Fibroblast of peridontal ligament (primary cell): ENCODE results near the gene PDHX.
A peak's percentile ranks its signal among the peaks of the same experiment; 100 is the strongest.

Experiments used
- DNase-seq: peaks from one replicate; pipeline ENCODE4 v3.0.0-alpha.2; 2010; ENCODE audit errors: extremely low read depth

The PDHX gene

DNA sequence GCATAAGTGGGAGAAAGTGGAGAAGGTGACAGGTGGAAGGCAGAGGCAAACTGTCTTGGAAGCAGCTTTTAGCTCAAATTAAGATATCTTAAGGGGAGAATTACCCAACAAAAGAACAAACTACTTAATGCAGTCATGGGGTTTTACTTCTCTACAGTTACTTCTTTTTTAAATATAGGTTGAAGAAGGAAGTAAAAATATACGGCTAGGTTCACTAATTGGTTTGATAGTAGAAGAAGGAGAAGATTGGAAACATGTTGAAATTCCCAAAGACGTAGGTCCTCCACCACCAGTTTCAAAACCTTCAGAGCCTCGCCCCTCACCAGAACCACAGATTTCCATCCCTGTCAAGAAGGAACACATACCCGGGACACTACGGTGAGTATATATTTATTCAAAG, 40.8 kb downstream of the PDHX start:
- DNase-seq: no peak

DNA sequence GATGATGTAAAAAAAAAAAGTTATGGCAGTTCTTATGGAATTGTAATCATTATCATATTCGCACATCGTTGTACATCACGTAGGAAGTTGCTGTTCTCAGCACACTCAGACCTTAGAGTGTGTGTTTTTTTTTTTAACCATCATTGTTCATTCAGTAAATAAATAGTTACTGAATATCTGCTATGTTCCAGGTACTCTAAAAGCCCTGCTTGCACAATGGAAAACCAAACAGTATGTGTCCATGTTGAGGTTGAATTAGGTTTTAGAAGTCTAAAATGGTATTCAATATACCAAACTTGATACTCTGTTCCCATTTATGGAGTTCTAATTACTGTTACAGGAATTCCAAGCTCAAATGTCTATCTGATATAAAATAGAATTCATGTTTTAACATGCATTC, 41.2 kb downstream of the PDHX start:
- no peak for DNase-seq

DNA sequence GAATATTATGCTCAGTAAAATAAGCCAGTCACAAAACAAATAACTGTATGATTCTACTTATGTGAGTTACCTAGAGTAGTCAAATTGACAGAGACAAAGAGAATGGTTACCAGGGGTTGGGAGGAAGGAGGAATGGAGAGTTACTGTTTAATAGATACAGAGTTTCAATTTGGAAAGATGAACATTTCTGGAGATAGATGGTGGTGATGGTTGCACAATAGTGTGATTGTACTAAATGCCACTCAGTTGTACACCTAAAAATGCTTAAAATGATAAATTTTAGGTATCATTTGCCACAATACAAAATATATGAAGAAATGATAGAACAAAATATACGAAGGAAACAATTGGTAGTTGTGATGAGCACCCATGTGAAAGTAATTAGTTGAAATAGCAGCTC, 43.4 kb downstream of the PDHX start:
- DNase-seq: no peak

DNA sequence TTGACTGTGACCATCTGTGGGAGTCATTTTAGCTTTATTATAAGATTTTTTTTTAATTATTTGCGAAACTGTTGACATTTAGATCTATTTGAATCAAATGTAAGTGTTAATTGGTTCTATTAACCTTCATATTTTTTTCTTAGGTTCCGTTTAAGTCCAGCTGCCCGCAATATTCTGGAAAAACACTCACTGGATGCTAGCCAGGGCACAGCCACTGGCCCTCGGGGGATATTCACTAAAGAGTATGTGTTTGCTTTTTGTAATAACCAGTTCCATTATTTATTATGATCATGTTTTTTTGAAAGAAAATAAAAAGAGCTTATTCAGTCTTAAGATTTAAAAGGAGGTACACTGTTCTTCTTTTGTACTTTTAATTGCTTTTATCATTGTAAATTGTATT, 43.9 kb downstream of the PDHX start:
- peak; percentile 14 for DNase-seq

DNA sequence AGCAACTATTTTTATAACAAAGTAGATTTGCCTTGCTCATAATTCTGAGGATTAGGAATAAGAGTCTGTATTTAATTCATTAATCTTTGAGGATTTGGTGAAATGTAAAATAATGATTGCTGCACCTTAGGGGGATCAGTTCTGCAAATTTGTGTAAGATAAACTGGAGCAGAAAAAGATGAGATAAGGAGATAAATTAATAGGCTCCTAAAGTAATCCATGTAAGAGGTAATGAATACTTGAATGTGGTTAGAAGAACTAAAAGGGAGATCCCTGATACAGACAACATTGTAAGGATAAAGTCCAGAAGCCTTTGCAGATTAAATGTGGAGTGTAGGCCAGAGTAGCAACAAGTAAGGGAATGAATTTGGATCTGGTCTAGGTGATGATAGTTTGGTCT, 45.6 kb downstream of the PDHX start:
- DNase-seq: no peak

DNA sequence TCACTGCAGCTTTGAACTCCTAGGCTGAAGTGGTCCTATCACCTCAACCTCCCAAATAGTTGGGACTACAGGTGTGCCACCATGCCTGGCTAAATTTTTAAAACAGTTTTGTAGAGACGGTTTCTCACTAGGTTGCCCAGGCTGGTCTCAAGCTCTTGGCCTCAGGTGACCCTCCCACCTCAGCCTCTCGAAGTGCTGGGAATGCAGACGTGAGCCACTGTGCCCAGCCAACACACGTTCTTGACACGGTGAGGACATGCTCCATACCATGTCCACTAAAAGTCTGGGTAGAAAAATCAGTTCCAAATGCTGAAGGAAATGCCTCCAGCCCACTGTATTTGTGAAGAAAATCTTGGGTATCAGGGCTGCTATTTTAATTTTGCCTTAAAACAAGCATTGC, 46.9 kb downstream of the PDHX start:
- no peak for DNase-seq

DNA sequence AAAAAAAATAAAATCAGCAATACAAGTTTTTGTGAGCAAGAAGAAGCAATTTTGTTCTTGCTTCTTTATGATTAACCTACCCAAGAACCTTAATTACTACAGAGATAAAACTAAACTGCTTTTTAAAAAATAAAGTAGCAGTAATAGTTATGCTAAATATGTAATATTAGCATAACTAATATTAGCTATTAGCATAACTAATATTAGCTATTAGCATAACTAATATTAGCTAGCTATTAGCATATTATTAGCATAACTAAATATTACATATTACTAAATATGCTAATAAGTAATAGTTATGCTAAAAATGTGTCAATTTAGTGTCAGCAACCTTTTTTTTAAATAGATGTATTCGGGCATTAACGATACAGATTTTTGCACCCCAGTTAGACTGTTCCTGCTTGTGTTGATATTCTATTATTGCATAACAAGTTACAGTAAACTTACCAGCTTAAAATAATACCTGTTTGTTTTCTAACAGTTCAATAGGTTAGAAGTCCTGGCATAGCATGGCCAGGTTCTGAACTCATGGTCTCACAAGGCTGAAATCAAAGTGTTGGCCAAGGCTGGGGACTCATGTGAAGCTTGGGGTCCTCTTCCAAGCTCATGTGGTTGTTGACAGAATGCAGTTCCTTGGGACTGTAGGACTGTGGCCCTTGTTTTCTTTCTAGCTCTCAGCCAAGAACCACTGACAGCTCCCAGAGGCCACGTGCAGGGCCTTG, 48.4 kb downstream of the PDHX start:
- no peak for DNase-seq

DNA sequence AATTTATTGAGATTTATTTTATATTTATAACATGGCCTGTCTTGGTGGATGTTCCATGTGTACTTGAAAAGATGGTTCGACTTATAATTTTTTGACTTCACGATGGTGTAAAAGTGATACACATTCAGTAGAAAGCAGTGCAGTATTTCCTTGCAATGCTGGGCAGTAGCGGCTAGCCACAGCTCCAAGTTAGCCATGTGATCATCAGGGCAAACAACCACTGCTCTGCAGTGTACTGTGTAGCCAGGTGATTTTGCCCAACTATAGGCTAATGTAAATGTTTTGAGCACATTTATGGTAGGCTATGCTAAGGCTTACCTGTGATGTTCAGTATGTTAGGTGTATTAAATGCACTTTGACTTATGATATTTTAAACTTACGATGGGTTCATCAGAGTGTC, 52.4 kb downstream of the PDHX start:
- DNase-seq: no peak

DNA sequence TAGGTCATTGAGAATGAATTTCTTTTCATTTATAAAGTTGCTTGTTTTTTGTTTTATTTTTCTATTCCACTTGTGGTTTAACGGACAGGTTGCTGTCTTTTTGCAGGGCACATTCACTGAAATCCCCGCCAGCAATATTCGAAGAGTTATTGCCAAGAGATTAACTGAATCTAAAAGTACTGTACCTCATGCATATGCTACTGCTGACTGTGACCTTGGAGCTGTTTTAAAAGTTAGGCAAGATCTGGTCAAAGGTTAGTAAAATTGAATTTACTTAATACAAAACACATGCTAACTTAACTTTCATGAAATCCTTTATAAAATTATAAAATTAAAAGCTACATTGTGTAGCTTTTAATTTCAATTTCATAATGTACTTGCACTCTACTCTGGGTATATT, 53.6 kb downstream of the PDHX start:
- DNase-seq: peak; percentile 9

DNA sequence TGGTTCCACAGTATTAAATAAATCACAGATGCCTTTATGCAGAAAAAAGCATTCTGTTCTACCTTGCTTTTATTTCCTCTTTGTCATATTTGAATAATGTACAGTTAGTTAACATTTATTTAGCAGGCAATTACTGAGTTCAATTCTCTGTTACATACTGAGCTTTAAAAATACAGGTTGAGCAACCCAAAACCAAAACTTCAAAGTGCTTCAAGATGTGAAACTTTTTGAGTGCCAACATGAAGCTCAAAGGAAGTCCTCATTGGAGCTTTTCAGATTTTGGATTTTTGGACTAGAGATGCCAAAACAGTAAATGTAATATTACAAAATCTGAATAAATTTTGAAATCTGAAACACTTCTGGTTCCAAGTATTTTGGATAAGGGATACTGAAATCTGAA, 54.1 kb downstream of the PDHX start:
- DNase-seq: peak; percentile 82

DNA sequence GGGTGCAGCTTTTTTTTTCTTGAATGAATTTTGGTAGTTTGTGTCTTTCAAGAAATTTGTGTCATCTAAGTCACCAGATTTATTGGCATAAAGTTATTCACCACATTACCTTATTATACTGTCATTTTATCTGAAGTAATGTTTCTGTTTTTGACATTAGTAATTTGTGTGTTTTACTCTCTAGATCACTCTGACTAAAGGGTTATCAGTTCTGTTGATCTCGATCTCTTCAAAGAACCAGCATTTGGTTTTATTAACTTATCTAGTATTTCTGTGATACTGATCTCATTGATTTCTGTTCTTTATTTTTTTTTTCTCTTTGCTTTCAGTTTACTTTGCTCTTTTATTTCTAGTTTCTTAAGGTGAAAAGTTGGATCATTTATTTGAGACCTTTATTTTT, 55.5 kb downstream of the PDHX start:
- no peak for DNase-seq

DNA sequence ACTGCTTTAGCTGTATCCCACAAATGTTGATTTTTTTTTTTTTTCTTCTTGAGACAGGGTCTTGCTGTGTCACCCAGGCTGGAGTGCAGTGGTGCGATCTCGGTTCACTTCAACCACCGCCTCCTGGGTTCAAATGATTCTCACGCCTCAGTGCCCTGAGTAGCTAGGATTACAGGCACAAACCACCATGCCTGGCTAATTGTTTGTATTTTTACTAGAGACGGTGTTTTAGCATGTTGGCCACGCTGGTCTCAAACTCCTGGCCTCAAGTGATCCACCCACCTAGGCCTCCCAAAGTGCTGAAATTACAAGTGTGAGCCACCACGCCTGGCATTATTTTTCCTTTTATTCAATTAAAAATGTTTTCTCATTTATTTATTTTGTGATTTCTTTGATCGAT, 55.9 kb downstream of the PDHX start:
- DNase-seq: no peak

DNA sequence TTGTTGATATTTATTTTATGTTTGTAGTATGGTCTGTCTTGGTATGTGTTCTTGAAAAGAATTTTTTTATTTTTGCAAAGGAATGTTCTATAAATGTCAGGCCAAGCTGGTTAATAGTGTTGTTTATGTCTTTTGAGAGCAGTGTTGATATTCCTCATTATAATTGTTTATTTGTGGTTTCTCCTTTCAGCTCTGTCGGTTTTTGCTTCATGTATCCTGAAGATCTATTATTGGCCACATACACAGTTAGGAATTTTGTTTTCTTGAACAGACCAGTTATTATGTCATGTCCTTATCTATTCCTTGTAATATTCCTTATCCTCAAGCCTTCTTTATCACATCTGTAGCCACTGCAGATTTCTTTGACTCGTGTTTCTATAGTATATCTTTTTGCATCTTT, 56.5 kb downstream of the PDHX start:
- DNase-seq: peak; percentile 73

DNA sequence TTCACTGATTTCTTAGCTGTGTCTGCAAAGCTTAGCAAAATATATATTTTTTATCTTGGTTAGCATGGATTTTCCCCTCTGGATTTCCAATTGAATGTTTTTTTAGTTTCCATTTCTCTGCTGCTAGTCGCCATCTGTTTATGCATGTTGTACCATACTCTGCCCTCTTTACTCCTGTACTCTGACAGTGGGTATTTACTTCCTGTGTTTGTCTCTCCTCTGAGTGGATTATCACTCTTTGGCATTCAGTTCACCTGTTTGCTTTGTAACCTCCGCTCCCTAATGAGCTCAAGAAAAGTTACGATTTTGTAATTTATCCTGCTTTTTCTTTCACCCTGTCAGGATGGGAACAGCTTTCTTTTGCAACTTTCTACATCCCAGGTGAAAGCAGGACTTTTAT, 59.1 kb downstream of the PDHX start:
- DNase-seq: no peak

DNA sequence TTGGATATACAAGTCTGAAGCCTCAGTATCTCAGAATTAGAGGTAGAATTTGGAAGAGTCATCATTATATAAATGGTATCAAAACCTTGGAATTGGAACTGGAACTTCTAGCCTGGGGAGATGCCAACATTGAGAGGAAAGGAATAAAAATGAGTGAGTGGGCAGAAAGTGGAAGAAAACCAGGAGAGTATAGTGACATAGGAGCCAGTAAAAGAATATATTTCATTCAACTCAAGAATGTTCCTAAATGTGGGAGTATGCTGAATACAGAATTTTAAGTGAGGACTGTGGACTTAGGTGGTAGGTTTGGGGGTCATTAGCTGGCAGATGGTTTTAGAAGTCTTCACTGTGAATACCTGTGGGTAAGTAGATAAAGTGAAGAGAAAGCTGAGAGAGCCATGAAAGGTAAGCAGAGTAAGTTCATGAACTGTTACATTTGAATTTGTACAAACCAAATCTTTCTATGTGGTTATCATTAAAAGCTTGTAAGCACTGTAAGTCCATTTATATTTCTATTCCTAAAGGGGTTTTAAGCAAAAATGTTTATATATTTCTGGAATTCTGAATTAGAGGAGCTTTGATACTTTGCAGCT, 60.2 kb downstream of the PDHX start:
- DNase-seq: no peak

DNA sequence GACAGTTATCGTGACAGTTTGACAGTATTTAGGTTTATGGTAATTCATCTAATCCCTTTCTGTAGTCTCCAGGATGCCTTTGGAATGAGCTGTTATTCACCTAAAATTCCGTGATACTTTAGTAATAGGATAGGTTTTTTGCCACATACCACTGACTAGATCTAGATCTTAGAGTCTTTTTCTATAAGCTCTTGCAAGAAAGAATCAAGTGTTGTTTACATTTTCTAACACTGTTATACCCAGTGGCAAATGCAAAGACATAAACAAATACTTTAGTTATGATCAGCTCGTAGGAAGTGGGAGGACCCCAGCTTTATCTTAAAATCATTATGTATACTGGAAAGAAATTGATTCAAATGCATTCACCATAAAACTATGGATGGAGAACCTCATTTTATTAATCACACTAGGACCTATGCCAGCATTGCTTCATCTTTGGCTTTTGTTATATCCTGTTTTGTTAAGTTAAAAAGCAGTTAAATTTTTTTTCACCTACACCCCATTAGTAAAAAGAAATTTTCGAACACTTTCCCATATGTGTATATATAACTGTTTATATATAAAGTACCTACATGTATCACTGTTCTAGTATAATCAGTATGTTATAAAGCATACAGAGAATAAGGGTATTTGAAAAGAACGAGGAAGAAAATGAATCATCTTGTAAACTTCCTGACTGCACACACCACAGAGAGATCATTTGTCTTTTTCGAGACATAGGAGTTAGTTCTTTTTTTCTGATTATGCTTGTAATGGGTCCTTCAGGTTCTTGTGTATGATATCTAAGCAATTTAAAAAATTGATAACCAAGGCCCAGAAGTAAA, 60.9 kb downstream of the PDHX start:
- DNase-seq: peak; percentile 82

DNA sequence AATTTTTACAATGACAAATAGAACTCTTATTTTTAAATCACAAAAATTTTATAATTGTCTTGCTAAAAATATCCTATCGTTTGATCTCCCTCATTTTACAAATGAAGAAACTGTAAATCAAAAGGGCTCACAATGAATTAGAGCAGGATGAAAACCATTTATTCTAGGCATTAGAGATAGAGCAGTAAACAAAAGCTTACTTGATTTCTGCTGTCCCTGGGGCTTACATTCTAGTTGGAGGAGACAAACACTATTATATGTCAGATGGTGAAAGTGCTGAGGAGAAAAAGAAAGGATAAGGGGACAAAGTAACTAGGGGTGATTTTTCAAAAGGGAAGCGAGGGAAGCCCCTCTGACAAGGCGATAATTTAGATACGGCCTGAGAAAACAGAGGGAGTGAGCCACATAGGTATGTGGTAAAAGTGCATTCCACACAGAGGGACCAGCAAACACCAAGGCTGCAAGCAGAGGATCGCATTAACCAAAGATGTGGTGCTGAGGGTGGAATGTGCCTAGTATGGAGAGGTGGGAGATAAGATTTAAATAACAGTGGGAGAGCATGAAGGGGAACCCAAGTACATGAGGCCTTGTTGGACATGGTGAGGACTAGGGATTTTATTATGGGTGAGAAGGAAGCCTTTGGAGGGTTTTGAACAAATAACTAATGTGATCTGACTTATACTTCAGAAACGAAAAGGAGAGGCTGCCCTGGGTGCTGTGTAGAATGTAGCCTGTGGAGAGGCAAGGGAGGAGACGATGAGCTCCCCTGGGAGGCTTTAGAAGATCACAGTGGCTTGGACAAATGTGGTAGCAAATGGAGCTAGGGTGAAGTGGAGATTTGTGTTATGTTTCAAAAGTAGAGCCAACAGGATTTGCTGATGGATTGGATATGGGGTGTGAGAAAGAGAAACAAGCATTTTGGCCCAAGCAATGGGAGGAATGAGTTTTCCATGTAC, 62.1 kb downstream of the PDHX start:
- DNase-seq: no peak

DNA sequence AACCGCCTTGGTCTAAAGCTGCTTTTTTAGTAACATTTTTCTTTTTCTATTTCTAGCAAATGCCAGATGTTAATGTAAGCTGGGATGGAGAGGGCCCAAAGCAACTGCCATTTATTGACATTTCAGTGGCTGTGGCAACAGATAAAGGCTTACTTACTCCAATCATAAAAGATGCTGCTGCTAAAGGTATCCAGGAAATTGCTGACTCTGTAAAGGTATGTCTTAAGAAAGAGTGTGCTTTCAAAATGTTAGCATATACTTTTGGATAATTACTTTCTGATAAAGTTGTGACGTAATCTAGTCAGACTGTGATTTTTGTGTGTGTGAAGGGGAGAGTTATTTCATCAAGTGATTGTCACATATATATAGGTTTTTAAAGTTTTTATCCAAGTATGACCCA, 68.1 kb downstream of the PDHX start:
- DNase-seq: no peak

DNA sequence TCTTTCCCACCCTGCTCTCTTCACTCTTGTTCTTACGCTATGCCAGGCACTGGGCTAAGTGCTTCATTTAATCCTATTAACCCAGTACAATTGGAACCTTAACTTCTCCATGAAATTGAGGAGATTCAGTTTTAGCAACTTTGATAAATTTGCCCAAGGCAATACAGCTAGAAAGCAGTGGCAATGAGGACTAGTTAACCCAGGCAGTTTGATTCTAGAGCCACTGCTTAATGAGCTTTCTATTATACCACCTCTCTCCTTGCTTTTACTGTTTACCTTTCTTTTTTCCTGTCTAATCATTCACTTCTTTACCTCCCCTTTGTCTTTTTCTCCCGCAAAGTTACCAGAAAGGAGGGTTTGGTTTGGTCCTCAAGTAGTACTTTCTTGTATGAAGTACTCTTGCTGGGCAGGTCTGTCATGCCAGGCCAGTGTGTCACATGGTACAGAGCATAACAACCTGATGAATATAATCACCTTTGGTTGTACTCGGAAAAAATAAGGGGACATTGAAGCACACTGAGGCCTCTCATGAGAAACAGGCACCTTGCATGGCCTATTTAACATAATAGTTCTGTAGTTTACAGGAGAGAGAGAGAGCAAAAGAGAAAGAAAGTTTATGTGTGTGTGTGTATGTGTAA, 70.6 kb downstream of the PDHX start:
- DNase-seq: no peak

DNA sequence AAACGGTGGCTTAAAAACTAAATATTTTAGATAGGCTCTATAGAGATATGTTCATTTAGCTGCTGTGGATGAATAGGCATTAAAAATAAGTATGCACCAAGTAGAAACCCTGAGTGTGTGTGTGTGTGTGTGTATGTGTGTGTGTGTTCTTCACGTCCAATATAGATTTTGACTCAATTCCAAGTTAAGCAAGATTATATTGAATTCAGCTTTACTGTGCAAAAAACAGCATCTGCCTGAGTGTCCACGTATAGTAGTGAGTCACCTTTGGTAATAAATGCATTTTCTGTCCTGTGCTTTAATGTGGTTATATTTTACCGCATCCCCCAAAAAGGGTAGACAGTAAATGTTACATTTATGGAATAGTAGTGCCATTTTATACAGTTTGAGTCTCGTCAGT, 71.2 kb downstream of the PDHX start:
- no peak for DNase-seq
